GM12878 (cell line): ENCODE results near the gene BMERB1. TPM values are rescaled to one million over a fixed set of nuclear protein-coding genes. Genes with fewer than 3 reads are reported as not detected.
A peak's percentile ranks its signal among the peaks of the same experiment; 100 is the strongest.
"Not testable (repeated sequence)": the region's sequence is repeated elsewhere in the genome, so short reads cannot be mapped to it uniquely, and the experiment has no call there.

Experiments
- ATAC-seq: fragments of 200-7000 bp; cut with Tn5 transposase; 3 replicates; pipeline ENCODE4 v1.9.1; 2020; ENCODE audit warnings: mild to moderate bottlenecking, moderate library complexity
- BruUV-seq: library from RNA; stranded (reverse); fragments of 400-500 nt; replicated peaks from 2 replicates; lab custom pipeline; 2021; lab: Mats Ljungman, UMichigan
- CTCF ChIA-PET: fragments of 300-600 bp; sonication (Branson Sonifier 250); formaldehyde crosslinking; extraction: SDS; loops from one replicate; lab custom pipeline; 2021; ENCODE audit warnings: inconsistent platforms; lab: Yijun Ruan, JAX
- POLR2A ChIA-PET: fragments of 350-600 bp; formaldehyde crosslinking; extraction: SDS; loops from one replicate; lab custom pipeline; 2021; ENCODE audit warnings: inconsistent platforms; lab: Charles Lee
- RAD21 ChIA-PET: fragments of 300-600 bp; sonication (Branson Sonifier 250); formaldehyde crosslinking; loops from one replicate; lab custom pipeline; 2023; ENCODE audit warnings: antibody characterized with exemption; ENCODE audit not compliant: unreplicated experiment; lab: Charles Lee
- SMC1A ChIA-PET: fragments of 300-600 bp; sonication (Branson Sonifier 250); formaldehyde crosslinking; loops from one replicate; lab custom pipeline; 2023; ENCODE audit not compliant: unreplicated experiment, uncharacterized antibody; lab: Charles Lee
- DNase-seq: peaks from one replicate; pipeline ENCODE4 v3.0.0-alpha.2; 2011; ENCODE audit warnings: low read depth, low spot score
- FAIRE-seq: peaks from 3 replicates; lab custom pipeline; 2011; peaks lifted over from hg19 to GRCh38; lab: Jason Lieb, UNC
- H2AFZ ChIP-seq: 2 replicates; pipeline ENCODE4 v1.6.0; 2011; ENCODE audit warnings: low read depth, low read length, control low read depth; ENCODE audit not compliant: control insufficient read depth
- H3K27ac ChIP-seq: 2 replicates; pipeline ENCODE4 v1.5.1; 2011; ENCODE audit warnings: control low read depth; ENCODE audit not compliant: control insufficient read depth, insufficient read depth
- H3K27me3 ChIP-seq, 2 experiments: replicated peaks in 1 of 2; 2 replicates each; pipeline versions ENCODE4 v1.6.0 to v1.6.1; 2011; ENCODE audit warnings: low read length in 1 of 2; ENCODE audit not compliant: control insufficient read depth in 2 of 2, insufficient read depth in 2 of 2
- H3K36me3 ChIP-seq, 2 experiments: 2 replicates each; pipeline ENCODE4 v1.5.1; 2011; ENCODE audit warnings: low read length in 1 of 2; ENCODE audit not compliant: control insufficient read depth in 2 of 2, insufficient read depth in 2 of 2
- H3K4me1 ChIP-seq: 2 replicates; pipeline ENCODE4 v1.6.1; 2011; ENCODE audit warnings: mild to moderate bottlenecking, low read length, moderate library complexity, mixed read lengths; ENCODE audit not compliant: control insufficient read depth, insufficient read depth
- H3K4me2 ChIP-seq: 2 replicates; pipeline ENCODE4 v1.6.0; 2011; ENCODE audit warnings: control low read depth; ENCODE audit not compliant: control insufficient read depth, insufficient read depth
- H3K4me3 ChIP-seq: fragments of 200-600 bp; sonication (generic); 2 replicates; pipeline ENCODE4 v1.5.1; 2016
- H3K79me2 ChIP-seq: 2 replicates; pipeline ENCODE4 v1.6.0; 2011; ENCODE audit warnings: low read length; ENCODE audit not compliant: control insufficient read depth, insufficient read depth
- H3K9ac ChIP-seq: 2 replicates; pipeline ENCODE4 v1.8.0; 2011; ENCODE audit warnings: low read length, control low read depth, mixed read lengths; ENCODE audit not compliant: control insufficient read depth, insufficient read depth
- H3K9me3 ChIP-seq: replicated peaks from 3 replicates; pipeline ENCODE4 v1.5.1; 2011; ENCODE audit warnings: mild to moderate bottlenecking, low read length; ENCODE audit not compliant: control insufficient read depth, insufficient read depth
- H4K20me1 ChIP-seq: 2 replicates; pipeline ENCODE4 v1.6.0; 2011; ENCODE audit not compliant: control insufficient read depth, insufficient read depth
- BCLAF1 ChIP-seq: fragments of 450-650 bp; IDR thresholded peaks from 2 replicates; pipeline ENCODE4 v1.6.1; 2017; ENCODE audit warnings: antibody characterized with exemption, mild to moderate bottlenecking, moderate library complexity
- CEBPZ ChIP-seq: fragments of 150-350 bp; IDR thresholded peaks from 2 replicates; pipeline ENCODE4 v1.6.1; 2016; ENCODE audit warnings: low read depth, low read length
- CTCF ChIP-seq, 3 experiments: IDR thresholded peaks in 2 of 3; conservative IDR thresholded peaks in 1 of 3; 2 replicates each; pipeline ENCODE4 v1.5.1; 2011; ENCODE audit warnings: low read depth in 3 of 3, low read length in 3 of 3, mild to moderate bottlenecking in 3 of 3, control low read depth in 2 of 3, moderate library complexity in 2 of 3, inconsistent platforms in 1 of 3, mixed read lengths in 1 of 3; ENCODE audit not compliant: control insufficient read depth in 2 of 3, insufficient read depth in 1 of 3; ENCODE audit errors: extremely low read depth in 1 of 3
- MEF2B ChIP-seq: fragments of 450-650 bp; IDR thresholded peaks from 2 replicates; pipeline ENCODE4 v1.6.1; 2018; ENCODE audit warnings: mild to moderate bottlenecking, moderate library complexity; ENCODE audit not compliant: partially characterized antibody, poor library complexity, severe bottlenecking
- SMARCA5 ChIP-seq: fragments of 450-650 bp; IDR thresholded peaks from 2 replicates; pipeline ENCODE4 v1.6.1; 2017; ENCODE audit warnings: mild to moderate bottlenecking
- WGBS: methylation state at CpG from one replicate; pipeline ENCODE4 v1.1.6; 2016; ENCODE audit warnings: low lambda C conversion rate; ENCODE audit not compliant: insufficient replicate concordance, insufficient coverage; ENCODE audit errors: missing lambda C conversion rate; 5-methylcytosine and 5-hydroxymethylcytosine counted together
- in situ Hi-C: fragments of 300-500 bp; cut with MboI; formaldehyde crosslinking; loops from 9 replicates; pipeline ENCODE4 v1.14.3; 2018; ENCODE audit warnings: mixed read lengths
- intact Hi-C: fragments of 100-400 bp; cut with micrococcal nuclease; formaldehyde crosslinking; loops from one replicate; pipeline ENCODE4 v1.14.2; 2022; ENCODE audit not compliant: unreplicated experiment
- polyA plus RNA-seq, 11 experiments: library from polyadenylated mRNA; depleted of rRNA in 4 of 11; unstranded in 6 of 11; stranded (reverse) in 5 of 11; fragments of >200 nt; fragmentation: Nextera tagmentation in 4 of 11; fragmentation: Illumina TruSeq in 1 of 11; extraction: Ambion mirVana in 4 of 11; extraction: Trizol in 1 of 11; gene quantifications; 1 replicate in 1 of 11; 2 replicates in 10 of 11; pipeline versions ENCODE4 v1.2.1 to v1.2.3, GENCODE V29; 2011 to 2016; ENCODE audit warnings: inconsistent platforms in 2 of 11, missing spikeins in 2 of 11, low read depth in 1 of 11
- total RNA-seq, 4 experiments: library from RNA; depleted of rRNA in 3 of 4; stranded (reverse); fragments of >200 nt in 3 of 4; fragmentation: Illumina TruSeq in 1 of 4; extraction: Trizol in 1 of 4; gene quantifications; 2 replicates each; pipeline versions ENCODE4 v1.2.1 to v1.2.3, GENCODE V29; 2013 to 2021

BMERB1 gene
- total and polyA plus RNA-seq, 10 of the 15 experiments (the other 5 are each of a cell fraction or from before 2014, with no cell fraction given): 0.05 to 0.68 (median 0.34) TPM

GRCh38 chr16:15547072-15547767 is 112.8 kb downstream of the BMERB1 start:
- H3K9ac ChIP-seq, H3K79me2 ChIP-seq, H3K4me2 ChIP-seq, H3K4me3 ChIP-seq, H3K9me3 ChIP-seq, CTCF ChIA-PET, H2AFZ ChIP-seq, in situ Hi-C loops, H3K27ac ChIP-seq, H3K36me3 ChIP-seq, DNase-seq, FAIRE-seq, POLR2A ChIA-PET, H3K27me3 ChIP-seq, BruUV-seq, H3K4me1 ChIP-seq, intact Hi-C loops, H4K20me1 ChIP-seq: not testable (repeated sequence)
- ChIA-PET SMC1A (interaction anchor here (1.1 to 1.8 kb wide), 3 partner anchors 8 to 25 kb away, joined by 3 to 5 read pairs (median 3); no protein-coding TSS in a partner anchor), RAD21 (interaction anchor here (0.6 to 0.7 kb wide), 2 partner anchors 41 to 158 kb away, joined by 3 read pairs; no protein-coding TSS in a partner anchor)
- peak; percentile 43; the same call in 2 of the 3 replicates for ATAC-seq
- 60% methylated on average over 12 of the region's 13 CpGs for WGBS

- Histone ChIP-seq H3K4me1 (no peaks in the 10 kb centered on the region), H3K27me3 (no peaks in the 10 kb centered on the region), H3K4me2 (no peak overlapping the region), H3K36me3 (no peaks in the 10 kb centered on the region), H3K9ac (no peak overlapping the region), H3K27ac (no peak overlapping the region), H2AFZ (no peak overlapping the region), H4K20me1 (no peaks in the 10 kb centered on the region), H3K79me2 (no peaks in the 10 kb centered on the region), H3K4me3 (no peak overlapping the region), H3K9me3 (no peaks in the 10 kb centered on the region; the same call in 2 of the 3 replicates)
- CTCF ChIA-PET: interaction anchor here (1.3 kb wide), 1 partner anchor 11 kb away, joined by 3 read pairs; no protein-coding TSS in a partner anchor
- in situ Hi-C loops (no loop called here), intact Hi-C loops (no loop called here)
- SMC1A ChIA-PET: interaction anchor here (1.1 to 1.8 kb wide), 3 partner anchors 9 to 25 kb away, joined by 3 to 5 read pairs (median 3); no protein-coding TSS in a partner anchor
- RAD21 ChIA-PET: interaction anchor here (0.6 to 1.5 kb wide), 3 partner anchors 41 to 157 kb away, joined by 3 read pairs; no protein-coding TSS in a partner anchor
- DNase-seq (no peak), FAIRE-seq (no peak), ATAC-seq (no peak)
- POLR2A ChIA-PET: no interaction called here
- 70% methylated on average over 6 of the region's 6 CpGs for WGBS
- no TSS peak for BruUV-seq
- TF ChIP-seq MEF2B (no peak), CTCF (IDR thresholded peaks at IDR 0.05 in 2 of 3, conservative IDR thresholded peaks at IDR 0.05 in 1 of 3; ENCODE audit: control insufficient read depth in 2 of 3, extremely low read depth in 1 of 3, insufficient read depth in 1 of 3, low read depth in 3 of 3, low read length in 3 of 3) (no peak), BCLAF1 (no peak), SMARCA5 (no peak), CEBPZ (no peak)
These were observed 113.3 kb downstream of the BMERB1 start for GRCh38 chr16:15547768-15548096.
